A673 (cell line): ENCODE results near the gene MMD2.

Experiments used
- EZH2 ChIP-seq: fragments of 200-600 bp; sonication (generic); IDR thresholded peaks from 2 replicates; pipeline ENCODE4 v1.6.1; 2017; ENCODE audit warnings: borderline replicate concordance, low read depth, mild to moderate bottlenecking, mixed read lengths, antibody characterized with exemption, low read length; ENCODE audit not compliant: poor library complexity, severe bottlenecking
- TF ChIP-seq, protein P1 (sequence below): fragments of 300-800, 200-600 bp; sonication (generic); conservative IDR thresholded peaks from 2 replicates; pipeline ENCODE4 v1.5.1; 2017; ENCODE audit warnings: low read depth, mild to moderate bottlenecking, antibody characterized with exemption, low read length, moderate library complexity, mixed read lengths

DNA sequence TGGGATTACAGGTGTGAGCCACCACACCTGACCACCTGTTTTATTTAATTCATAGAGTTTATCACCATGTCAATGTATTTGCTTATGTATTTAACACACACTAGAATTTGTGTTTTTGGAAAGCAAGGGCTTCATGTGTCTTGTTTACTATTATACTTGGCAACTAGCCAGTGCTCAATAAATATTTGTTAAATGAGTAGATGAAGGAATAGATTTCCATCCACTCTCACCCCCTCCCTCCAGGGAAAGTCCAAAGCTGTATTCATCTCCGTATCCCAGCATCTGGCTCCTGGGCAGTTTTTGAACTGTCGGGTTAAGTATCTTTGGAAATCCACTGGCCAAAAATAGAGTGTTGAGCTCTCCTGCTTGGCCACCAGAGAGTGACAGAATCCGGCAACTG is 70.8 kb downstream of the MMD2 start:
- no peak for TF ChIP-seq EZH2
- TF ChIP-seq, protein P1, sequence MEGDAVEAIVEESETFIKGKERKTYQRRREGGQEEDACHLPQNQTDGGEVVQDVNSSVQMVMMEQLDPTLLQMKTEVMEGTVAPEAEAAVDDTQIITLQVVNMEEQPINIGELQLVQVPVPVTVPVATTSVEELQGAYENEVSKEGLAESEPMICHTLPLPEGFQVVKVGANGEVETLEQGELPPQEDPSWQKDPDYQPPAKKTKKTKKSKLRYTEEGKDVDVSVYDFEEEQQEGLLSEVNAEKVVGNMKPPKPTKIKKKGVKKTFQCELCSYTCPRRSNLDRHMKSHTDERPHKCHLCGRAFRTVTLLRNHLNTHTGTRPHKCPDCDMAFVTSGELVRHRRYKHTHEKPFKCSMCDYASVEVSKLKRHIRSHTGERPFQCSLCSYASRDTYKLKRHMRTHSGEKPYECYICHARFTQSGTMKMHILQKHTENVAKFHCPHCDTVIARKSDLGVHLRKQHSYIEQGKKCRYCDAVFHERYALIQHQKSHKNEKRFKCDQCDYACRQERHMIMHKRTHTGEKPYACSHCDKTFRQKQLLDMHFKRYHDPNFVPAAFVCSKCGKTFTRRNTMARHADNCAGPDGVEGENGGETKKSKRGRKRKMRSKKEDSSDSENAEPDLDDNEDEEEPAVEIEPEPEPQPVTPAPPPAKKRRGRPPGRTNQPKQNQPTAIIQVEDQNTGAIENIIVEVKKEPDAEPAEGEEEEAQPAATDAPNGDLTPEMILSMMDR: no peak
